Panc1 (cell line): ENCODE measurements around the gene NSD1. TPM values are rescaled to one million over a fixed set of nuclear protein-coding genes. Genes with fewer than 3 reads are reported as not detected.

Experiments
- ATAC-seq: fragments of 200-7000 bp; cut with Tn5 transposase; 2 replicates; pipeline ENCODE4 v1.9.1; 2020; ENCODE audit warnings: mild to moderate bottlenecking, moderate library complexity
- BruUV-seq: library from RNA; stranded (reverse); fragments of 400-500 nt; replicated peaks from 2 replicates; lab custom pipeline; 2021; lab: Mats Ljungman, UMichigan
- CTCF ChIA-PET: fragments of 300-600 bp; sonication (Branson Sonifier 250); formaldehyde crosslinking; loops from one replicate; lab custom pipeline; 2022; ENCODE audit warnings: antibody characterized with exemption; lab: Charles Lee
- POLR2A ChIA-PET: fragments of 300-600 bp; sonication (Branson Sonifier 250); formaldehyde crosslinking; loops from one replicate; lab custom pipeline; 2022; ENCODE audit warnings: antibody characterized with exemption; lab: Charles Lee
- DNase-seq: peaks from one replicate; pipeline ENCODE4 v3.0.0-alpha.2; 2010; ENCODE audit warnings: low read depth, low spot score
- H3K27ac ChIP-seq: 2 replicates; pipeline ENCODE4 v1.5.1; 2011; ENCODE audit warnings: mild to moderate bottlenecking, low read length, inconsistent platforms
- H3K27me3 ChIP-seq: fragments of 200-500 bp; sonication (Bioruptor generic); 2 replicates; pipeline ENCODE4 v1.6.0; 2014; ENCODE audit warnings: low read length, inconsistent platforms; ENCODE audit not compliant: control insufficient read depth, insufficient read depth
- H3K36me3 ChIP-seq: fragments of 200-500 bp; sonication (Bioruptor generic); 2 replicates; pipeline ENCODE4 v1.5.1; 2014; ENCODE audit warnings: inconsistent platforms, mild to moderate bottlenecking, low read length, moderate library complexity; ENCODE audit not compliant: control insufficient read depth, insufficient read depth
- H3K4me1 ChIP-seq: 2 replicates; pipeline ENCODE4 v1.5.1; 2011; ENCODE audit warnings: inconsistent platforms, mild to moderate bottlenecking, low read length, moderate library complexity; ENCODE audit not compliant: control insufficient read depth, insufficient read depth
- H3K4me3 ChIP-seq, 2 experiments: 2 replicates each; pipeline ENCODE4 v1.5.1; 2011 to 2012; ENCODE audit warnings: low read depth in 2 of 2, low read length in 2 of 2, mild to moderate bottlenecking in 2 of 2, inconsistent platforms in 1 of 2, moderate library complexity in 1 of 2
- H3K9me3 ChIP-seq: fragments of 200-500 bp; sonication (Bioruptor generic); 2 replicates; pipeline ENCODE4 v1.5.1; 2014; ENCODE audit warnings: low read depth, mild to moderate bottlenecking, inconsistent platforms, low read length, moderate library complexity; ENCODE audit not compliant: control insufficient read depth, insufficient read depth
- CTCF ChIP-seq: fragments of 450-650 bp; IDR thresholded peaks from 2 replicates; pipeline ENCODE4 v1.5.1; 2017; ENCODE audit warnings: mild to moderate bottlenecking
- POLR2AphosphoS5 ChIP-seq: IDR thresholded peaks from 2 replicates; pipeline ENCODE4 v1.6.1; 2012; ENCODE audit warnings: mild to moderate bottlenecking, low read depth, low read length, moderate library complexity
- REST ChIP-seq, 2 experiments: IDR thresholded peaks; 2 replicates each; pipeline ENCODE4 v1.6.1; 2011 to 2012; ENCODE audit warnings: low read depth in 2 of 2, control low read depth in 1 of 2, low read length in 1 of 2, mild to moderate bottlenecking in 1 of 2, moderate library complexity in 1 of 2; ENCODE audit not compliant: insufficient read depth in 1 of 2
- SIN3A ChIP-seq: IDR thresholded peaks from 2 replicates; pipeline ENCODE4 v1.6.1; 2012; ENCODE audit warnings: low read depth, mild to moderate bottlenecking, low read length, moderate library complexity, borderline replicate concordance; ENCODE audit not compliant: insufficient read depth
- TCF7L2 ChIP-seq: IDR thresholded peaks from 2 replicates; pipeline ENCODE4 v1.6.1; 2011; ENCODE audit warnings: mild to moderate bottlenecking, low read depth, low read length, inconsistent platforms
- in situ Hi-C: cut with HindIII; loops from 2 replicates; pipeline ENCODE4 v1.10.0; 2016; ENCODE audit warnings: low sequenced_read_pairs, low pct_unique_long_range_greater_than_20kb
- intact Hi-C: fragments of 100-400 bp; cut with micrococcal nuclease; formaldehyde crosslinking; loops from one replicate; pipeline ENCODE4 v1.10.0; 2022; ENCODE audit not compliant: unreplicated experiment
- total RNA-seq: library from RNA; stranded (reverse); gene quantifications from one replicate; pipeline ENCODE4 v1.2.1, GENCODE V29; 2021; ENCODE audit not compliant: unreplicated experiment

Gene NSD1
- total RNA-seq, 1 experiment from 2014 or later: 58.7 TPM

- Histone ChIP-seq H3K4me1 (no peaks in the 10 kb centered on the region), H3K36me3 (no peaks in the 10 kb centered on the region), H3K9me3 (no peaks in the 10 kb centered on the region), H3K27ac (no peak overlapping the region), H3K27me3 (no peaks in the 10 kb centered on the region), H3K4me3 (no peak overlapping the region)
- ChIA-PET CTCF (interaction anchor here (0.7 kb wide), 1 partner anchor 34 kb away, joined by 5 read pairs; no protein-coding TSS in a partner anchor), POLR2A (no interaction called here)
- no peak for TF ChIP-seq CTCF
- BruUV-seq: no TSS peak
- no peak for ATAC-seq
- intact Hi-C loops: no loop called here
- in situ Hi-C loops: no loop called here
- DNase-seq: no peak
Observed at GRCh38 chr5:177220576-177220975, 87.0 kb downstream of the NSD1 start.

GRCh38 chr5:177222269-177222668 is 88.7 kb downstream of the NSD1 start:
- Histone ChIP-seq H3K9me3 (no peaks in the 10 kb centered on the region), H3K27me3 (no peaks in the 10 kb centered on the region), H3K4me1 (no peaks in the 10 kb centered on the region), H3K4me3 (no peak overlapping the region), H3K27ac (no peak overlapping the region), H3K36me3 (no peaks in the 10 kb centered on the region)
- POLR2A ChIA-PET: no interaction called here
- CTCF ChIA-PET: no interaction called here
- TF ChIP-seq CTCF (no peak), TCF7L2 (no peak), POLR2AphosphoS5 (no peak), REST (IDR thresholded peaks at IDR 0.05; ENCODE audit: insufficient read depth in 1 of 2, low read depth in 2 of 2, low read length in 1 of 2) (no peak), SIN3A (no peak)
- in situ Hi-C loops: no loop called here
- BruUV-seq: no TSS peak
- intact Hi-C loops: no loop called here
- DNase-seq (no peak), ATAC-seq (no peak)

- no peak overlapping the region for H3K4me3 ChIP-seq
- intact Hi-C loops: no loop called here
- no TSS peak for BruUV-seq
- TF ChIP-seq POLR2AphosphoS5 (no peak), CTCF (no peak), SIN3A (no peak), TCF7L2 (no peak), REST (IDR thresholded peaks at IDR 0.05; ENCODE audit: insufficient read depth in 1 of 2, low read depth in 2 of 2, low read length in 1 of 2) (no peak)
- no peaks in the 10 kb centered on the region for H3K27me3 ChIP-seq
- no peak for DNase-seq
- H3K36me3 ChIP-seq: no peaks in the 10 kb centered on the region
- in situ Hi-C loops: no loop called here
- no peak for ATAC-seq
- ChIA-PET POLR2A (no interaction called here), CTCF (no interaction called here)
- no peaks in the 10 kb centered on the region for H3K4me1 ChIP-seq
- no peak overlapping the region for H3K27ac ChIP-seq
- H3K9me3 ChIP-seq: no peaks in the 10 kb centered on the region
Observed at GRCh38 chr5:177225798-177226197, 92.2 kb downstream of the NSD1 start.
